Activated naive CD8-positive, alpha-beta T cell treated with anti-CD3 and anti-CD28 coated beads, Interleukin-2, amount 10 ng/mL, durations not matched to agents 7 days and 5 days (primary cell): ENCODE results near the gene VENTX. TPM values are rescaled to one million over a fixed set of nuclear protein-coding genes. Genes with fewer than 3 reads are reported as not detected.

ENCODE experiments used
- ATAC-seq: fragments of 150-1000 bp; cut with Tn5 transposase; one replicate; pipeline ENCODE4 v1.10.0; 2021; ENCODE audit warnings: low read depth, moderate library complexity
- POLR2A ChIA-PET: fragments of 350-600 bp; sonication (Branson Sonifier 250); formaldehyde crosslinking; loops from one replicate; lab custom pipeline; 2021; ENCODE audit warnings: antibody characterized with exemption; lab: Charles Lee
- DNase-seq: peaks from one replicate; pipeline ENCODE4 v3.0.0; 2021
- H3K27ac Mint-ChIP-seq: one replicate; pipeline ENCODE4 v1.8.0; 2022; ENCODE audit warnings: mild to moderate bottlenecking, mixed read lengths
- H3K27me3 Mint-ChIP-seq: one replicate; pipeline ENCODE4 v1.8.0; 2022; ENCODE audit warnings: mild to moderate bottlenecking, moderate library complexity, mixed read lengths
- H3K36me3 Mint-ChIP-seq: one replicate; pipeline ENCODE4 v1.8.0; 2021; ENCODE audit warnings: mild to moderate bottlenecking, mixed read lengths
- H3K4me1 Mint-ChIP-seq: one replicate; pipeline ENCODE4 v1.8.0; 2021; ENCODE audit warnings: mixed read lengths
- H3K4me3 Mint-ChIP-seq: one replicate; pipeline ENCODE4 v1.8.0; 2022; ENCODE audit warnings: mild to moderate bottlenecking, moderate library complexity, mixed read lengths
- H3K9me3 Mint-ChIP-seq: one replicate; pipeline ENCODE4 v1.8.0; 2021; ENCODE audit warnings: mixed read lengths
- total RNA-seq, 2 experiments: library from RNA; stranded (reverse); gene quantifications; one replicate each; pipeline ENCODE4 v1.2.3, GENCODE V29; 2021

The VENTX gene
- total RNA-seq, 2 experiments from 2014 or later: 0.11 TPM; not detected in 1

- DNase-seq (no peak), ATAC-seq (no peak)
- no peaks in the 10 kb centered on the region for H3K27me3 Mint-ChIP-seq
- H3K9me3 Mint-ChIP-seq: no peaks in the 10 kb centered on the region
- H3K36me3 Mint-ChIP-seq: no peaks in the 10 kb centered on the region
- peaks cover 2% of the 10 kb centered on the region for H3K4me1 Mint-ChIP-seq
- no peak overlapping the region for H3K27ac Mint-ChIP-seq
- H3K4me3 Mint-ChIP-seq: no peak overlapping the region
- POLR2A ChIA-PET: no interaction called here
These were observed 31.2 kb upstream of the VENTX start for GRCh38 chr10:133206356-133207040.

- H3K4me3 Mint-ChIP-seq: no peak overlapping the region
- DNase-seq (no peak), ATAC-seq (no peak)
- no peaks in the 10 kb centered on the region for H3K27me3 Mint-ChIP-seq
- no peaks in the 10 kb centered on the region for H3K9me3 Mint-ChIP-seq
- no peak overlapping the region for H3K27ac Mint-ChIP-seq
- H3K4me1 Mint-ChIP-seq: peaks cover 2% of the 10 kb centered on the region
- POLR2A ChIA-PET: no interaction called here
- no peaks in the 10 kb centered on the region for H3K36me3 Mint-ChIP-seq
These were observed 30.5 kb upstream of the VENTX start for GRCh38 chr10:133207041-133207600.

GRCh38 chr10:133207627-133208026, 30.0 kb upstream of the VENTX start:
- H3K4me3 Mint-ChIP-seq: no peak overlapping the region
- peaks cover 2% of the 10 kb centered on the region for H3K4me1 Mint-ChIP-seq
- no peaks in the 10 kb centered on the region for H3K9me3 Mint-ChIP-seq
- no peaks in the 10 kb centered on the region for H3K27me3 Mint-ChIP-seq
- POLR2A ChIA-PET: no interaction called here
- DNase-seq (no peak), ATAC-seq (no peak)
- no peaks in the 10 kb centered on the region for H3K36me3 Mint-ChIP-seq
- no peak overlapping the region for H3K27ac Mint-ChIP-seq

- Mint-ChIP-seq H3K4me3 (no peak overlapping the region), H3K27me3 (no peaks in the 10 kb centered on the region), H3K27ac (no peak overlapping the region), H3K9me3 (no peaks in the 10 kb centered on the region), H3K4me1 (peaks cover 2% of the 10 kb centered on the region), H3K36me3 (no peaks in the 10 kb centered on the region)
- ATAC-seq: no peak
- no peak for DNase-seq
- POLR2A ChIA-PET: no interaction called here
These were observed 29.2 kb upstream of the VENTX start for GRCh38 chr10:133208466-133208865.

GRCh38 chr10:133209117-133209516, 28.5 kb upstream of the VENTX start:
- H3K36me3 Mint-ChIP-seq: no peaks in the 10 kb centered on the region
- no peak for ATAC-seq
- H3K27me3 Mint-ChIP-seq: no peaks in the 10 kb centered on the region
- H3K4me3 Mint-ChIP-seq: no peak overlapping the region
- POLR2A ChIA-PET: no interaction called here
- DNase-seq: no peak
- no peaks in the 10 kb centered on the region for H3K9me3 Mint-ChIP-seq
- peaks cover 2% of the 10 kb centered on the region for H3K4me1 Mint-ChIP-seq
- H3K27ac Mint-ChIP-seq: no peak overlapping the region

GRCh38 chr10:133209641-133210040, 28.0 kb upstream of the VENTX start:
- ATAC-seq: no peak
- peaks cover 2% of the 10 kb centered on the region for H3K4me1 Mint-ChIP-seq
- no peak for DNase-seq
- POLR2A ChIA-PET: no interaction called here
- no peaks in the 10 kb centered on the region for H3K9me3 Mint-ChIP-seq
- H3K4me3 Mint-ChIP-seq: no peak overlapping the region
- no peaks in the 10 kb centered on the region for H3K36me3 Mint-ChIP-seq
- no peaks in the 10 kb centered on the region for H3K27me3 Mint-ChIP-seq
- H3K27ac Mint-ChIP-seq: no peak overlapping the region

- Mint-ChIP-seq H3K4me3 (peak overlapping the region; percentile 59), H3K36me3 (no peaks in the 10 kb centered on the region), H3K4me1 (peaks cover 2% of the 10 kb centered on the region), H3K9me3 (no peaks in the 10 kb centered on the region), H3K27me3 (no peaks in the 10 kb centered on the region), H3K27ac (peak overlapping the region; percentile 61)
- ATAC-seq: peak; percentile 39
- POLR2A ChIA-PET: no interaction called here
- DNase-seq: no peak
These were observed 27.1 kb upstream of the VENTX start for GRCh38 chr10:133210398-133211140.

GRCh38 chr10:133211141-133211830, 26.4 kb upstream of the VENTX start:
- H3K4me1 Mint-ChIP-seq: peaks cover 2% of the 10 kb centered on the region
- no peaks in the 10 kb centered on the region for H3K36me3 Mint-ChIP-seq
- no peaks in the 10 kb centered on the region for H3K27me3 Mint-ChIP-seq
- DNase-seq (no peak), ATAC-seq (no peak)
- POLR2A ChIA-PET: no interaction called here
- H3K4me3 Mint-ChIP-seq: no peak overlapping the region
- H3K27ac Mint-ChIP-seq: no peak overlapping the region
- H3K9me3 Mint-ChIP-seq: no peaks in the 10 kb centered on the region

- no peaks in the 10 kb centered on the region for H3K36me3 Mint-ChIP-seq
- ATAC-seq (no peak), DNase-seq (no peak)
- no peaks in the 10 kb centered on the region for H3K27me3 Mint-ChIP-seq
- no peak overlapping the region for H3K4me3 Mint-ChIP-seq
- peaks cover 2% of the 10 kb centered on the region for H3K4me1 Mint-ChIP-seq
- no peaks in the 10 kb centered on the region for H3K9me3 Mint-ChIP-seq
- POLR2A ChIA-PET: no interaction called here
- H3K27ac Mint-ChIP-seq: no peak overlapping the region
These were observed 25.4 kb upstream of the VENTX start for GRCh38 chr10:133211959-133212852.

GRCh38 chr10:133212853-133213494, 24.7 kb upstream of the VENTX start:
- Mint-ChIP-seq H3K36me3 (no peaks in the 10 kb centered on the region), H3K9me3 (no peaks in the 10 kb centered on the region), H3K4me3 (no peak overlapping the region), H3K27me3 (no peaks in the 10 kb centered on the region), H3K27ac (no peak overlapping the region), H3K4me1 (peaks cover 2% of the 10 kb centered on the region)
- POLR2A ChIA-PET: no interaction called here
- ATAC-seq (no peak), DNase-seq (no peak)

GRCh38 chr10:133213641-133214467, 23.8 kb upstream of the VENTX start:
- DNase-seq: no peak
- Mint-ChIP-seq H3K4me3 (no peak overlapping the region), H3K36me3 (no peaks in the 10 kb centered on the region), H3K9me3 (no peaks in the 10 kb centered on the region), H3K27me3 (no peaks in the 10 kb centered on the region), H3K27ac (no peak overlapping the region), H3K4me1 (peaks cover 2% of the 10 kb centered on the region)
- POLR2A ChIA-PET: no interaction called here
- ATAC-seq: no peak
